DOHH2 (cell line): ENCODE results near the gene RAPGEF5.

Experiments used
- CTCF ChIP-seq: fragments of 200-600 bp; sonication (generic); IDR thresholded peaks from one replicate; pipeline ENCODE4 v1.5.1; 2014; ENCODE audit warnings: antibody characterized with exemption, mild to moderate bottlenecking, low read depth, low read length; ENCODE audit not compliant: poor library complexity, severe bottlenecking
- EZH2phosphoT487 ChIP-seq: fragments of 200-600 bp; sonication (generic); IDR thresholded peaks from 2 replicates; pipeline ENCODE4 v1.6.1; 2017; ENCODE audit warnings: borderline replicate concordance, mild to moderate bottlenecking, antibody characterized with exemption, low read length, moderate library complexity, mixed read lengths

DNA sequence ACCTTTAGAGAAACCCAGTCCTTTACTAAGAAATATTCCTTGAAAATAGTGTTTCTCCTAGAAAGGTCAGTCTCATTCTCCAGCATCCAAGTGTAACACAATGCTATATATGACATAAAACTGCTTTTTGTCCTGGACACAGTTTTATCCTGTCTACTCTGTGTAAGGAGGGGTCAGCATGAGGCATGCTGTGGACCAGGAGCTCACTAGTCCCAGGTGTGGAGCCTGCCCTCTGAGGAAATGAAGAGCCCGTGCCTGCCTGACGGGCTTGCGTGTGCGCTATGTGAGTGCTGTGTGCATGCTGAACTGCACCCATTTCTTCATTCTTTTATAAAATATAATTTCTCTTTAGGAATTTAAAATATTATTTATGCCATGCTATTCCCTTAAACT is 228.4 kb downstream of the RAPGEF5 start:
- no peak for TF ChIP-seq CTCF
- no peak for TF ChIP-seq EZH2phosphoT487
